NCI-H69 (cell line): ENCODE results near the gene ESAM.

Source experiments
- DNase-seq: peaks from one replicate; lab custom pipeline; 2025; lab: John Stamatoyannopoulos, UW

Gene ESAM

GRCh38 chr11:124762105-124762623 is at the start of gene ESAM:
ESAM (minus strand) TSS chr11:124762290; CDS start chr11:124762154, 136 bp downstream.
- peak; percentile 61 for DNase-seq

GRCh38 chr11:124811399-124812125 is 49.5 kb upstream of the ESAM start:
- DNase-seq, result no peak

GRCh38 chr11:124807660-124808270 is 45.7 kb upstream of the ESAM start:
- DNase-seq, result no peak

- DNase-seq, result no peak
Observed at GRCh38 chr11:124807201-124807600, 45.1 kb upstream of the ESAM start.

DNA sequence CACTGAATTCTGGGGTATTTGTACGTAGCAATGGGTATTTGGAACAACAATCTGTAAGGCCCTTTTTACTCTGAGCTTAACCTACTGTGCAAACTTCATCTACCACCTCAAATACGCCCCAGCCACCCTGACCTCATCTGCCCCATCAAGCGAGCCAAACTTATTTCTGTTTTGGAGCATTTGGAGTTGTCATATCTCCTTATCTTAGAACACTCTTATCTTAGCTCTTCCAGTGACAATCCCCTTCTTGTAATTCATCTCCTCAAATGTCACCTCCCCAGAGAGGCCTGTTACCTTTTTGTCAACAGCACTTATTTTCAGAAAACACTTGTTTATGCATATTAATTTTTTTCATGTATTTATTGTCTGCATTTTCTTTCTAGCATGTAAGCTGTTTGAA is 42.8 kb upstream of the ESAM start:
- DNase-seq, result no peak

GRCh38 chr11:124801636-124802312 is 39.7 kb upstream of the ESAM start:
- DNase-seq, result no peak

DNA sequence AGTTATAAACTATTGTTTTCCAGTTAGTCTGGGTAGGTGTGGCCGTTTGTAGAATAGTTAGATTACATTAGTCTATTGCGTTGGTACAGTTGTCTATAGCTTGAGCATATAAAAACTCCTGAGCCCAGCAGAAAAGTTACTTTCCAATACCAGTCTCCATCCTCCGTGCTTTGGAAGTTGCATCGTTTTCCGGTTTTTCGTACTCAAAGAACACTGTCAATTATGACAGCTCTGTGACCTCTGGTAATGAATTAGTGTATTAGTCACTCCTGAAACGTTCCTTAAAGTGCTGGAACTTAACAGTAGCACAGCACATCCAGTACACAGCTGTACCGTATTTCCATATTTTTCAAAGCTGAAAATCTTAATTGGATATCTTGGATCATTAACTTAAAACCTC is 38.9 kb upstream of the ESAM start:
- peak; percentile 27 for DNase-seq

DNA sequence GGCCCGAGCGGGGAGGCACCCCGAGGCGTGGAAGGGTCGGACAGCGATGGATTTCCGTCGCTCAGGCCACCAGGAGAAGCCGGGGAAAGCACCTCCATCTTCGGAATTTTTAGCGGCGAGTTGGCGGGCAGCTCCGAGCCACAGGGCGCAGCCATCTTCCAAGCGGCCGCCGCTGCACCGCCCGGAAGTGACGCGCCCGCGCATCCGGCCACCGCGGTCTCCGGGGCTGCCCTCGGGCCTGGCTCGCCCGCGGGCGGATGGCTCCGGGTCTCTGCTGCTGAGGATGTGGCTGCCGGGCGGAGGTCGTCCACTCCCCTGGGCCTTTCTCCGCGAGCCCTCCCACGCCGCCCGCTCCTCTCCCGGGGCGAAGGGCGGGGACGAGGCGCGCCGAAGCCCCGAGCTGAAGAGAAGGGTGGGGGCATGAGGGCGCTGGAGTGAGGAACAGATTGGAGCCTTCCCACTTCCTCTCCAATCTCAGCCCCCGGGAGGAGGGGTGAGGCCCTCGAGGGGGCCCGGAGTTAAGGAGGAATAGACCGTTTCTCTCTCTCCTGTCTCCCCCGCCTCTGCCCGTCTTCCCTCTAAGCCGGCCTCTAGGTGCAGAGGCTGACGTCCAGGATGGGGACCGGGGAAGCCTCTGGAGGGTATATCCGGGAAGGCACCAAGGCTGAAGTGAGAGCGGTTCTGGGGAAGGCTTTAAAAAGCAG is 38.3 kb upstream of the ESAM start, which contains the start of gene MSANTD2:
MSANTD2 (minus strand) TSS at position 181 of the 704 bp plus-strand sequence; CDS start at position 155, 26 bp downstream.
- DNase-seq, result peak; percentile 91

DNA sequence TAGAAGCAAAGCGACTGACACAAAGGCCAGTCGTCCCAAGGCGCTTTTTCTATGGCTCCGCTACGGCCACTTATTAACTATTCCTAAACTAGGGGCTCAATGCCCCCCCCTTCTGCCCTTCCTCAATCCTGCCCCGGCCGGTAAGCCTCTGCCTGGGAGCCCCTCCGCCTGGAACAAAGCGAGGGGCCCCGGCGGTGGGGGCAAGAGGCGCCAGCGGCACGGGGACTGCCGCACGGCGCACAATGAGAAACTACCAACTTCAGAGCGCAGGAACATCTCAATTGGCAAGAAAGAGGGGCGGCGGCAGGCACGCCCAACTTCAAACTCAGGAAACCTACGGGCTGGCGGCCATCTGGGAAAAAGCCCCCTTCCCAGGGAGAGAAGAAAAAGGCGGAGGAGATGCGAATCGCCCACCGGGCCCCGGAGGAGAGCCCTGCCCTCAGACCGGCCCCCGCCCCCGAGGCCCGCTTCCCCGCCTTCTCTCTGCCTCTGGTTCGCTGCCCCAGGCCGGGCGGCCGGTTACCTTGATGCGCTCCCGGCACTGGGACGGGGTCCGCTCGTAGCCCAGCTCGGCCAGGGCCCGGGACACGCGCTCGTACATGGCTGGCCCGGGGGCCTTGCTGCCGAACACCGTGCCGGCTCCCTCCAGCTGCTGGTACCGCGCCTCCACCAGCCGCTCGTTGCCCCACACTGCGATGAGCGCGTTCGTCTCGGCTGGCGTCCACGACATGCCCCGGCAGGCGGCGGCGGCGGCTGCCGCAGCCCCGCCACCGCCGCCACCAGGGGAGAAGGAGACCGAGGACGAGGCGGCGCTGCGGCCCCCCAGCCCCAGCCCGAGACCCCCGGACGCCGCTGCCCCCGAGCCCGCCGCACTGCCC is 37.5 kb upstream of the ESAM start:
- peak; percentile 53 for DNase-seq

DNA sequence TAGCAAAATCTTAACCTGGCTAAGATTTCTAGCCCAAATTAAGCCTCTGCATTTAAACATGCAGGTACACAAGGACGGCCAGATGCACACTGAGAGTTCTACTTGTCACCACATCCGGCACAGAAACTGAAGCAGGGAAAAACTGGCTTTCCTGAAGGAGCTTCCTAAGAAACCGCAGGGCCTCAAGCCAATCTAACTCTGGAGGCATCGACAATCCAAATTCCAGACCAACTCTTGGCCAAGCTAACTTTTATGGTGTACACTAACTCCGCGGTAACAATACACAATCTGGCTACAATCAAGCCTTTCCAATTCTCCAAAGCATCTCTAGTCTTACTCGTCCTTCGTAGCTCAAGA is 36.9 kb upstream of the ESAM start:
- DNase-seq, result peak; percentile 38

DNA sequence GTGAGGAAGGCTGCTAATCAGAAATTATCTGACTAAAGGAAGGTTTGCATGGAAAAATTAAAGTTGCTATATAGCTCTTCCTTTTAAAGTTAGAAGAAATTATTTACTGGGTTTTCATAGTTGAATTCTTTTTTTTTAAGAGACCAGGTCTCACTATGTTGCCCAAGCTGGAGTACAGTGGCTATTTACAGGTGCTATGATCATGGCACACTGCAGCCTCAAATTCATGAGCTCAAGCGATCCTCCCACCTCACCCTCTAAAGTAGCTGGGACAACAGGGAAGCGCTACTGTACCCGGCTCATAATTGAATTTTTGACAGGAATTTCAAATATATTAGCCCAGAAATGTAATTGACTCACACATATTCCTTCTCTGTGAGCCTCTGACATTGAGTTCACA is 34.2 kb upstream of the ESAM start:
- no peak for DNase-seq

DNA sequence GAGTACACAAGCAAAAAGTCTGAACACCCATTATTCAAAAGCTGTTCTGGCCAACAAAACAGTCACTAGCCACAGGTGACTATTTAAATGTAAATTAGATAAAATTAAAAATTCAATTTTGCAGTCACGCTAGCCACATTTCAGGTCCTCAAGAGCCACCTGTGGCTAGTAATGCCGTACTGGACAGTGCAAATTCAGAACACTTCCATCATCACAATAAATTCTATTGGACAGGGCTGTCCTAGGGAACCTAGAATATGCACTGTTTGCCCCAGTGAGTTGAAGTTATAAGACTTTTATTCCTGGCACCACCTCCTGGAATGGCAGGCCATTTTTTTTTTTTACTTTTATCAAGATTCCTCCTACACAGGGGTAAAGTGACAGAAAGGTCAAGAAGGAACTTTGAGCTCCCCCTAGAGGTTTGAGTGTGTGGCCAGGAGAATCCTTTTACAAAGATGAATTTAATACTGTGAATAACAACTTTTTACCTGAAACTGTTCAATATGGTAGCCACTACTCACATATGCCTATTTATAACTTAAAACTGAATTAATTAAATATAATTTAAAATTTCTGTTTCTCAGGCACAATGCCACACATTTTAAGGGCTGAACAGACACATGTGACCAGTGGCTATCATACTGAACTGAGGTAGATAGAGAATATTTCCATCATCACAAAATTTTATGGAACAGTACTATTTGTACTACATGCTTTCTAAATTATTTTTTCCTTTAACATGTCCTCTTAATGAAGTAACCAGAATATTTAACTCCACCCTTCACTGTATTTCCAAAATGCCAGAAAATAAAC is 31.6 kb upstream of the ESAM start:
- DNase-seq, result peak; percentile 54

DNA sequence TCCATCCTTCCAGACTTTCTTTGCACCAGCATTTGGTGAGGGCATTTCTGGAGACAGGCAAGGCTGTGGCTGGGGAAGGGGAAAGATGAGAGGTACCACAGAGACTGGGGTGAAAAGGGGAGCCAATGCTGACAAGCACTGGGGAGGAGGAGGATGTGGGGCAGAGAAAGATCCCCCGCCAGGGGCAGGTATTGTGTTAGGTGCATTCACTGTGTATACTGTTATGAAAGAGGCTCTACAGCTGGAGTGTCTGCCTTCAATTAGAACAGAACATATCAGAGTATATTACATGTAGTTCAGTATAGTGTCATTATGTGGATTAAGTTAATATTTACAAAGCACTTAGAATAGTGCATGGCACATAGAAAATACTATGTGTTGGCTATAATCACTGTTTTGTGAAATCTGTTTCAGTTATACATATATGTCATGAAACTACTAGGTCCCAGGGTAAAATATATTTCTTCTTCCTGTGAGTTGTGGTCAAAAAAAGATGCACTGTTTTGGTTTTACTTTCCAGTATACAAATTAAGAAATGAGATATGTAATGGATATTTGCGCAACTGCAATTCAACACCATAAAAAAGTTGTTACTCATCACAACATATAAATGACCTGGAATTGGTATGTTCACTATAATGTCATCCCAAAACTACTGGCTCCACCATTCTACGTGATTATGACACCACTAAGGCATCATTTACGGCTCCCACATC is 29.7 kb upstream of the ESAM start:
- peak; percentile 66 for DNase-seq

- no peak for DNase-seq
Observed at GRCh38 chr11:124788521-124788920, 26.4 kb upstream of the ESAM start.

DNA sequence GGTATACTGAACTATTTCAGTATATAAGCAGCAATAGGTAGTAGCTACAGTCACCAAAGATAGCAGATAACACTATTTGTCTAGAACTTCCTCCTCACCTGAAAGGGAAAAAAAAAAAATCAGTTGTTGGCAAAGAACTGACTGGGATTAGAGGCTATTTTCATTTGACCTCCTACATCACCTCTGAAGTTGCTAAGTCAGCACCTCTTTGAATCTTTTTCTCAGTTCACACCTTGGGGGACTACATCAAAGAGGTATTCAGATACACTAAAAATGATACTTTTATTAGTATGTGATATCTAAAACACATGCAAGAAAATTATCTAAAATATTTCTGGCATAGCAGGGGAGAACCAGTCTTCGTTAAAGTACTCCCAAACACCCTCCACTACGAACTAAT is 22.0 kb upstream of the ESAM start:
- DNase-seq, result no peak

- no peak for DNase-seq
Observed at GRCh38 chr11:124783002-124783401, 20.9 kb upstream of the ESAM start.

GRCh38 chr11:124779568-124779967 is 17.5 kb upstream of the ESAM start:
- DNase-seq, result no peak

DNA sequence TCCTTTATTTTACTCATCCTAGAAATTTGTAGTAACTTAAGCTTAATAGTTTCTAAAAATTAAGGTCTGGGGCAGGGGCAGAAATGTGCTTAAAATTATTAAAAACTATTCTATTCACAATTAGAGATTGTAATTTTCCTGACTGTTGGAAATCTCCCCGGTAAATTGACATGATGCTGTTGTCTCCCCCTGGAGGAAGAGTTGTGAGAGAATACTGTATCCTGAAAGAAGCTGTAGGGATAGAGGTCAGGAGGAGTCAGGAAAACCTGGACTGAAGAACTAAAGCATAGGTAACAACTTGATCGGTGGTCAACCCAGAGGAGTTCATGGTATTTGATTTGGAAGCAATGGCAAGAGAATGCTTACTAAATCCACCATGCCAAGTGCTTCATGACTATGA is 16.2 kb upstream of the ESAM start:
- no peak for DNase-seq

- no peak for DNase-seq
Observed at GRCh38 chr11:124776865-124777645, 15.0 kb upstream of the ESAM start.
